GM12892 (cell line): ENCODE results near the gene ACR.
"Not testable (repeated sequence)": the region's sequence is repeated elsewhere in the genome, so short reads cannot be mapped to it uniquely, and the experiment has no call there.

ENCODE experiments used
- DNase-seq: peaks from one replicate; pipeline ENCODE4 v3.0.0; 2011; ENCODE audit not compliant: insufficient read length
- FAIRE-seq: peaks from 2 replicates; lab custom pipeline; 2011; peaks lifted over from hg19 to GRCh38; lab: Jason Lieb, UNC
- POLR2A ChIP-seq: IDR thresholded peaks from 2 replicates; pipeline ENCODE4 v1.6.1; 2011; ENCODE audit warnings: low read depth, low read length, control low read depth
- POLR2AphosphoS5 ChIP-seq: IDR thresholded peaks from 2 replicates; pipeline ENCODE4 v1.6.1; 2011; ENCODE audit warnings: low read depth, low read length, control low read depth
- TAF1 ChIP-seq: IDR thresholded peaks from 2 replicates; pipeline ENCODE4 v1.6.1; 2011; ENCODE audit warnings: low read depth, mild to moderate bottlenecking, control low read depth, low read length, borderline replicate concordance

ACR gene

DNA sequence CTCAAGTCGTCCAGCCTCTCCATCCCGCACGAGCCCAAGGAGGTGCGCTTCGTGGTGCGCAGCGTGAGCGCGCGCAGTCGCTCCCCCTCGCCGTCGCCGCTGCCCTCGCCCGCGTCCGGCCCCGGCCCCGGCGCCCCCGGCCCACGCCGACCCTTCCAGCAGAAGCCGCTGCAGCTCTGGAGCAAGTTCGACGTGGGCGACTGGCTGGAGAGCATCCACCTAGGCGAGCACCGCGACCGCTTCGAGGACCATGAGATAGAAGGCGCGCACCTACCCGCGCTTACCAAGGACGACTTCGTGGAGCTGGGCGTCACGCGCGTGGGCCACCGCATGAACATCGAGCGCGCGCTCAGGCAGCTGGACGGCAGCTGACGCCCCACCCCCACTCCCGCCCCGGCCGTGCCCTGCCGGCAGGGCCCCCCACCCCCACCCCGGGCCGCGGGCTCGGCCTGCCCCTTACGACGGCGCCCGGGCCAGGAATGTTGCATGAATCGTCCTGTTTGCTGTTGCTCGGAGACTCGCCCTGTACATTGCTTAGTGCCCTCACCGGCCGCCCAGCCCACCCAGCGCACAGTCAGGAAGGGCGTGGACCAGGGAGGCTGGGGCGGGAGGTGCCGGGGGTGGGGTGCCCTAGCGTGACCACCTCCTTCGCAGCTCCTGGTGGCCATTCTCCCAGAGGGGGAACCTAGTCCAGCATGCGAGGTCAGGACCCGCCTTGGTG, 6.9 kb upstream of the ACR start:
- no peak for DNase-seq
- TF ChIP-seq TAF1 (no peak), POLR2A (no peak), POLR2AphosphoS5 (no peak)
- FAIRE-seq, result no peak

DNA sequence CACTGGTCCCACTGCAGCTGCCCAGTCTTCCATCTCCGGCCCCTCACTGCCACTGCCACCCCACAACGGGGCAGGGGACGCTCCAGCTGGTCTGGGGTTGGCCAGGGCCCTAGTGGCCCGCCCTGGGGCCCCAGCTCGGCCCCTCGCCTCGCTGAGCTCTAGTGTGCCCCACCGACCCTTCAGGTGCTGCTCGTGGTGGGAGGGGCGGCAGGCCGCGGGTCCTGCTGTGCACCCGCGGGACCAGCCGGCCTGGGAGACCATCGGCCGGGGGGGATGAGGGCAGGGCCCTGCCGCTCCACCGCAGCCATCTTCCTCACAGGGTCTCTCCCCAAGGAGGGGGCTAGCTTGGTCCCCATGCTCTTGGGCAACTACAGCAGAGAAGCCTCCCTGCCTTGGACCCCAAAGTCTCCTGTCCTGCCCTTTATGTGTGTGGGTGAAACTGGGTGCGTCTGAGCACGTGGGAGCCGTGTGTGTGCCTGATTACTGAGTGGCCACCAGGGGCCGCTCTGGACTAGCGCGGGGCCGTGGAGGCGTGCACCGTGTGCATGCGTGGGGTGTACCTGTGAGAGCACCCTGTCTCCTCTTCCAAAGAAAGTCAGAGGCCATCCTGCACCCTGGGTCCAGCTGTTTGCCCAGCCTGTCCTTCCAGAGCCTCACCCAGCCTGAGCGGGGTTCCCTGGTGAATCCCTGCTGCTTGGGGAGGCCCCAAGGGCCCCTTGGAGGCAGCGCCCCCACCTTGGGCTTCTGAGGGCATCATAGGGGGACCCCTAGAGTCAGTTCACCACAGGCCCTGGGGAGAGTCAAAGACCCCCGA, 6.0 kb upstream of the ACR start:
- FAIRE-seq (peak; percentile 62), DNase-seq (peak; percentile 73)

DNA sequence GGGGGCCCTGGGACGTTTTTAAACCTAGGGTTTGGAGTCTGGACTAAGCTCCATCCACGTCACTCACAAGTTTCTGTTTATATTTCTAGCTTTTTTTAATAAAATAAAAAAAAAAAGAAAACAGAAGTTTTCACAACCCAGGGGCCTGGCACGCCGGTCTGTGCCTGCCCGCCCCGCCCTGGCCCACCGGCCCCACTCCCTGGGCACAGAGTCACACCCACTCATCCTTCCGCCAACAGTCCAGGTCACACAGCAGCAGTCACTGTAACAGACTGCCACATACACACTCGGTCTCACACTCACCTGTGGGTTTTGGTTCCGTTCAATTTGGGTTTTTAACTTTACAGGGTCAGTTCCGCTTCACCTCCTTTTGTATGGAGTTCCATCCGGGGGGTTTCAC, 5.3 kb upstream of the ACR start:
- no peak for DNase-seq
- TF ChIP-seq TAF1 (no peak), POLR2AphosphoS5 (no peak), POLR2A (no peak)
- FAIRE-seq, result no peak

More for the DNA sequence above, 6.0 kb upstream of the ACR start:
- TF ChIP-seq TAF1 (no peak), POLR2A (no peak), POLR2AphosphoS5 (no peak)

DNA sequence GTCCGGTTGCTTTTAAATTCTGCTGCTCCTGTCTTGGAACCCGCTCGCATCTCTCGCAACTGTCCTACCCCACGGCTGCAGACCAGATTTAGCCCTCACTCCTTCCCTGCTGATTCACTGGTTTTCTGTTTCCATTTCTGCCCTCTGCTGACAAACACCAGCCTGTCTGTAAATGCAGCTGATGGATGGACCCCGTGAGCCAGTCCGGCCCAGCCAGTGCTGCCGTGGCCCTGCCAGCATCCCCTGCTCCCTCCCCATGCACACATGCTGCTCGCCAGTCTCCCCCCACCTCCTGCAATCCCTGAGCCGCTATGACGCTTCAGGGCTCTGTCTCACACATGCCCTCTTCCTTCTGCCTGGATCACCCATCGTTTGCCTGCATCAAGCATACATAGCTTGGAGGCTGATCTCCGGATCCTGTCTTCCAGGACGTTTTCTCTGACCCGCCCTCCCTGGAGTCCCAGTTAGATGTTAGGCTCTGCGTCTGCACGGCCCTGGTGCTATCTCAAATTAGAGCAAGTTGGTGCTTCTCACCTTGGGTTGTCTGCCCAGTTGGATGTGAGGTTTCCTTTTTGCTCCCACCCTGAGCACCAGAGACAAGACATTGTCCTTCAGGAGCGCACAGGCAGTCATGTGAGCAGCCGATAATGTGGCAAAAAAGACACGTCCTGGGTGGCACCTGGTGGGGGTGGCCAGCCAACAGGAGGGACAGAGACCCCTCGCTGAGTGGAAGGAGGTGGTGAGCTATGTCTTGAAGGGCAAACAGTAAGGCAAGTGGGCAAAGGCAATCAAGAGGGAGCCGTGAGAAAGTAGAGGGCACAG, 4.3 kb upstream of the ACR start:
- DNase-seq (no peak), FAIRE-seq (no peak)
- no peak for TF ChIP-seq POLR2AphosphoS5
- no peak for TF ChIP-seq POLR2A
- TF ChIP-seq TAF1, result no peak

DNA sequence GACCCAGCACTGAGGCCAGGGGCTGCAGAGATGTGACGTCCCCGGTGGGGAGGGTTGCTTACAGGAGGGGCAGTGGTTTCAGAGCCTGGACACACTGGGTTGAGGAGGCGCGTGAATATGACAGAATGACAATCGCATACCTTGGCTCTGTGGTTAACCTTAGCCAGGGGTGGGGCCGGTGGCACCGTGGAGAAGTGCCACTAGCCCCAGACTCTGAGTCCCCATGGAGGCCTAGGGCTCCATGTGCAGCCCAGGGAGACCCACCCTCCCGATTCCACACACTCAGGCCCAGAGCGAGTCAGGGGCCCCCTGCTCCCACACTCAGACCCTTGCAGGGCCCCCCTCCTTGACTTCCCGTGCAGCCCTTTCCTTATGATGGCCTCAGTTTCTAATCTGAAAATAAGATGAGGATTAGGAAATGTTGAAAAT, 3.6 kb upstream of the ACR start:
- TF ChIP-seq POLR2A (no peak), TAF1 (no peak), POLR2AphosphoS5 (no peak)
- no peak for FAIRE-seq
- no peak for DNase-seq

DNA sequence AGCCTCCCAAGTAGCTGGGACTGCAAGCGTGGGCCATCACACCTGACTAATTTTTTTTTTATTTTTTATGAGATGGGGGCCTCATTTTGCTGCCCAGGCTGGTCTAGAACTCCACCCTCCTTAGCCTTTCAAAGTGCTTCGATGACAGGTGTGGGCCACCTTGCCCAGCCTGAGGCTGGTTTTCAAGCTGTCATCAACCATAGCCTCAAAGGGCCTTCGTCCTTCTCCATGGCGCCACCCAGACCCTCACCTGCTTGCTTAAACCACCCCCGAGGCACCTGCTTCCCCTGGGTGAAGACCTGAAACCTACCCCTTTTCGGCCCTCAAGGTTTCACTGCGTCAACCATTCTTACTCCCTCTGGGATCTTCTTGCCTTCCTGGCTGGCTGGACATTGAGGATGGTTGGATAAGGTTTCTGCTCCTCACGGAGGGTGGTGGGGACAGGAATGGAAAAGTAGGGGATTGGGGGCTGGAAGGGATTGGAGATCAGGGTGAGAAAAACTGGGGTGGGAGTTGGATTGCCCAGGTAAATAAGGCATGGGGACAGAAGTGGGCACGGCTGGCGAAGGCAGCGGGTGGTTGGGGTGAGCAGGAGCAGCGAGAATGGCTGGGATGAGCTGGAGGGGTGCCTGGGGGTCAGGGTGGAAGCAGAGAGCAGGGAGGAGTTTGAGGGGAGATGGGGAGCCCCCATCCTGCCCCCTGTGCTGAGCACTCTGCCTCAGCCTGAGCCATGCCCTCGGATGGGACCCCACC, 2.8 kb upstream of the ACR start:
- TF ChIP-seq TAF1 (no peak), POLR2AphosphoS5 (no peak), POLR2A (no peak)
- FAIRE-seq (no peak), DNase-seq (no peak)

DNA sequence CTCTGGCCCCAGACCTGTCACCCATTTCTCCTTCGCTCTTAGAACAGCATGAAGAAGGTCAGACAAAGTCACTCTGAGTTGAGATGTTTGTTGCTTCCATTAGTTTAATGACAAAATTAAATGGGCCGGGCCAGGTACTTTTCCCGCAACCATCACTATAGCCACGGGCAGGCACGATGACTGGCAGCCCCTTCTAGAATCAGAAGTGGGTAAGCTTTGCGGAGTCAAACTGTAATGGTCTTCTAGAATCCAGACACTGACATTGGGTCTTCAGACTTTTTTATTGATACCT, 2.3 kb upstream of the ACR start:
- FAIRE-seq (no peak), DNase-seq (no peak)
- TF ChIP-seq TAF1 (no peak), POLR2A (no peak), POLR2AphosphoS5 (no peak)

DNA sequence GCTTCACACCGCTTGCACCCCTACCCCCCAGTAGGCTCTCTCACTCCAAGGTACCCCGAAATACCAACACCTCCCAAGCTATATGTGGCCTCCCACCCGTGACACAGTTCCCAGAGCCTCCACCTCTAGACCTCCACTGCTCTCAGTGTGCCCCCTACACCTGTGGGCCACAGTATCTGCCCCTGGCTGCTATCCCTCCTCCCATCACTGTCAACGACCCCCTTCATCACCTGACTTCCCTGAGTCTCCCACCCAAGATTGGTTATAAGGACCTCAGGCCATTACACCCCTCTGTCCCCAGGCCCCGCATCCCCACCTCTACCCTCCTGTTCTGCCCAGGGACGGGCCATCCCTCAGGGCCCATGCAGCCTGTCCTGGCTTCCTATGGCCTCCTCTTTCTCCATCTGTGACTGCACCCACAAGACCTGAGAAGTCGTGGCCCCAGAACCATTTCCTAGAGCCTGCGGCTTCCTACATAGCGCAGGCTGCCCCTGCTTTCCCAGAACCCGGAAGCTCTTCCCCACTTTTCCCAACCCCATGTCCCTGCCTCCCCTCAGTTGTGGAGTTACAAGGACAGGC, 734 bp downstream of the ACR start:
- no peak for DNase-seq
- TF ChIP-seq TAF1 (no peak), POLR2AphosphoS5 (no peak), POLR2A (no peak)
- FAIRE-seq, result no peak

DNA sequence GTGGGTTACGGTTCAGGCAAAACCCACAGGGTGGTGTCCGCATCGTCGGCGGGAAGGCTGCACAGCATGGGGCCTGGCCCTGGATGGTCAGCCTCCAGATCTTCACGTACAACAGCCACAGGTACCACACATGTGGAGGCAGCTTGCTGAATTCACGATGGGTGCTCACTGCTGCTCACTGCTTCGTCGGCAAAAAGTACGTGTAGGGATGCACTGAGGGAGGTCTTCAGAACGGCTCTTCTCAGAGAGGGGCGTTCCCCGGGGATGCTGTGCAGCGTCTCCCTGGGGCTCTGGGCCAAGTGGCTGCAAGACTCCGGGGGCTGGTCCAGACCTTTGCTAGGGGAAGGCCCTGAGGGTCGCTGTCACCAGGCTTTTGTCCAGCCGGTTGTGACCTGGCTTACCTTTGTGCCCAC, 1.3 kb downstream of the ACR start:
- FAIRE-seq, result no peak
- DNase-seq, result no peak
- TF ChIP-seq POLR2A (no peak), POLR2AphosphoS5 (no peak), TAF1 (no peak)

DNA sequence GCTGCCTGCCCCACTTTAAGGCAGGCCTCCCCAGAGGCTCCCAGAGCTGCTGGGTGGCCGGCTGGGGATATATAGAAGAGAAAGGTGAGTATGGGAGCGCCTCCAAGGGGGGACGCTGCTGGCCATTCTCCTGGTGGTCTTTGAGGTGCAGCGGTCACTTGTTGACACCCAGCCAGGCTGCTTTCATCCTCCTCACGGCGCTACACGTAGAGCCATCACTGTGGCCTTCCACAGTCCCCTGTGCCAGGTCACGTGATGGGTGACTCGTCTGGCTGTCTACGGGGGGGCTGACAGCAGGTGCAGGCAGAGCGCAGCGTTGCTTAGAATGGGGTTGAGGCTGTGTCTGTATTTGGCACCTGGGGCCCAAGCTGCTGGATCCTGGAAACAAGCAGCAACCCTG, 1.9 kb downstream of the ACR start:
- FAIRE-seq, result no peak
- no peak for DNase-seq
- TF ChIP-seq POLR2AphosphoS5, result no peak
- TF ChIP-seq POLR2A, result no peak
- TF ChIP-seq TAF1, result no peak

DNA sequence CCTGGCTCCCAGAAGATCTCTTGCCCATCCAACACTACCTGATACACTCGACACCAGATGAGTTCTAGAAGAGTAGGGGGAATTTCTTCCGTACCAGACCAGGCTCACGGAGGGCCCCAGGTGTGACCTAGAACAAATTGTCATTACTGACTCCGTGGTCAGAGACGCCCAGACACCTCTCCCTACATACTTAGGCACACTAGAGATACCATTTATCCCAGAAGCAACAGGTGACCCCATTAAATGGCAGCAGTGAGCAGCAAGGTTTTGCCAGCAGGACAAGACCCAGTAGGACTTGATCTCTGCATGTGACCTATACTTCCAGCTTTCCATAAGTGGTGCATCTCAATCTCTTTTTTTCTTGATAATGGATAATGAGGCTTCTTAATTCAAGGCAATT, 2.7 kb downstream of the ACR start:
- FAIRE-seq, DNase-seq: not testable (repeated sequence)

DNA sequence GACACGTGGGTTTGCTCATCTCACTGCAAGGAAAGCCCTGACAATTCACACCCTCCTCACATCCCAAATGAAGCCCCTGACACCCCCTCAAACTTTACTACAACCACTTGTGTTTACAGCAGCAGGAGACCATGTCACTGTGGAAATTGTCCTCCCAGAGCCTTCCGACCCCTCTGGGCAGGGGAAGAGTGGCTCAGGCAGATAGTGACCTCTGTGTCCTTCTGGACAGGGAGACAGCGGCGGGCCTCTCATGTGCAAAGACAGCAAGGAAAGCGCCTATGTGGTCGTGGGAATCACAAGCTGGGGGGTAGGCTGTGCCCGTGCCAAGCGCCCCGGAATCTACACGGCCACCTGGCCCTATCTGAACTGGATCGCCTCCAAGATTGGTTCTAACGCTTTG, 6.4 kb downstream of the ACR start:
- not testable (repeated sequence) for FAIRE-seq, DNase-seq

DNA sequence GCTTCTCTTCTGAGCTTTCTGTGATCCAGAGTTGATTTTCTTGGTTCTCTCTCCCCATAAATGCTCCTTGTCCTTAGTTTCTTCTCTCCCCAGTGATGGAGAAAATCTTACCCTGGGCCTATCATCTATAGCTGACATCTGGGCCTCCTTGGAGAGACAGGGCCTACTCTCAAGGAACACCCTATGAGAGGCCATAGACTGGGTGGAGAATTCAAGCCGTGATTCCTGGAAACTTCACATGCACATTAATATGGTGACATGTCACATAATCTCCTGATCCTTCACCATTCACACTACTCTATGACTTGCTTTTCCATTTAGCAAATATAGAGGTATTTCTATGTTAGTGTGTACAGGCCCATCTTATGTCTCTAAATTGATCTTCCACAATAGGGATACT, 9.5 kb downstream of the ACR start:
- FAIRE-seq, DNase-seq: not testable (repeated sequence)

DNA sequence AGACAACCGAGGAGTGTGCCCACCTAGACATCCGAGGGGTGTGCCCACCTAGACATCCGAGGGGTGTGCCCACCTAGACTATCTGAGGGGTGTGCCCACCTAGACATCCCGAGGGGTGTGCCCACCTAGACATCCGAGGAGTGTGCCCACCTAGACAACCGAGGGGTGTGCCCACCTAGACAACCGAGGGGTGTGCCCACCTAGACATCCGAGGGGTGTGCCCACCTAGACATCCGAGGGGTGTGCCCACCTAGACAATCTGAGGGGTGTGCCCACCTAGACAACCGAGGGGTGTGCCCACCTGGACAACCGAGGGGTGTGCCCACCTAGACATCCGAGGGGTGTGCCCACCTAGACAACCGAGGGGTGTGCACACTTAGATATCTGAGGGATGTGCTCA, 10.6 kb downstream of the ACR start:
- DNase-seq, FAIRE-seq: not testable (repeated sequence)
